Body of pancreas (tissue), 4 donors: ENCODE measurements around the gene DENND1C. TPM values are rescaled to one million over a fixed set of nuclear protein-coding genes. Genes with fewer than 3 reads are reported as not detected.

ENCODE experiments used
- ATAC-seq: fragments of 150-250 bp; one replicate; pipeline ENCODE4 v1.9.1; 2016
- DNase-seq, 4 donors: peaks; one replicate each; pipeline ENCODE4 v3.0.0-alpha.2; 2019
- H3K27ac ChIP-seq, 4 donors: fragments of 200-600 bp; sonication (generic); 1 replicate in 3 of 4; 2 replicates in 1 of 4; pipeline versions ENCODE4 v1.5.1 to v1.6.1; 2016 to 2019; ENCODE audit warnings: mild to moderate bottlenecking in 1 of 4, mixed read lengths in 1 of 4, moderate library complexity in 1 of 4
- H3K27me3 ChIP-seq, 2 donors: fragments of 200-600 bp; sonication (generic); one replicate each; pipeline ENCODE4 v1.6.0; 2016; ENCODE audit warnings: mild to moderate bottlenecking in 1 of 2
- H3K36me3 ChIP-seq, 2 donors: fragments of 200-600 bp; sonication (generic); replicated peaks in 1 of 2; 2 replicates each; pipeline ENCODE4 v1.5.1; 2016; ENCODE audit warnings: low read depth in 2 of 2; ENCODE audit not compliant: insufficient read depth in 1 of 2
- H3K4me1 ChIP-seq: fragments of 200-600 bp; sonication (generic); one replicate; pipeline ENCODE4 v1.6.0; 2016
- H3K4me3 ChIP-seq, 2 donors: fragments of 200-600 bp; sonication (generic); 1 replicate in 1 of 2; 2 replicates in 1 of 2; pipeline ENCODE4 v1.5.1; 2016 to 2019
- H3K9me3 ChIP-seq, 3 donors: fragments of 200-600 bp; sonication (generic); 1 replicate in 2 of 3; 2 replicates in 1 of 3; pipeline ENCODE4 v1.5.1; 2016
- POLR2A ChIP-seq, 3 donors: fragments of 450-650 bp; IDR thresholded peaks; one replicate each; pipeline ENCODE4 v1.6.1; 2016; ENCODE audit warnings: antibody characterized with exemption in 3 of 3, mild to moderate bottlenecking in 2 of 3
- WGBS, 2 donors: methylation state at CpG; one replicate each; pipeline ENCODE4 v1.1.5; 2017; 5-methylcytosine and 5-hydroxymethylcytosine counted together
- intact Hi-C: fragments of 100-400 bp; cut with DNase I; formaldehyde crosslinking; loops from one replicate; pipeline ENCODE4 v1.15.1; 2023
- total RNA-seq, 2 donors: library from RNA; depleted of rRNA; stranded (reverse); fragments of >200 nt; gene quantifications; one replicate each; pipeline ENCODE4 v1.1.0, GENCODE V29; 2016
- TF ChIP-seq, protein P1 (sequence below), 7 experiments: fragments of 450-650 bp in 4 of 7; fragments of 200-600 bp in 3 of 7; sonication (generic) in 3 of 7; IDR thresholded peaks; one replicate each; pipeline ENCODE4 v1.5.1; 2016 to 2019; ENCODE audit warnings: antibody characterized with exemption in 7 of 7

The DENND1C gene
- total RNA-seq, 2 donors from 2014 or later: 1.0 to 1.3 TPM

DNA sequence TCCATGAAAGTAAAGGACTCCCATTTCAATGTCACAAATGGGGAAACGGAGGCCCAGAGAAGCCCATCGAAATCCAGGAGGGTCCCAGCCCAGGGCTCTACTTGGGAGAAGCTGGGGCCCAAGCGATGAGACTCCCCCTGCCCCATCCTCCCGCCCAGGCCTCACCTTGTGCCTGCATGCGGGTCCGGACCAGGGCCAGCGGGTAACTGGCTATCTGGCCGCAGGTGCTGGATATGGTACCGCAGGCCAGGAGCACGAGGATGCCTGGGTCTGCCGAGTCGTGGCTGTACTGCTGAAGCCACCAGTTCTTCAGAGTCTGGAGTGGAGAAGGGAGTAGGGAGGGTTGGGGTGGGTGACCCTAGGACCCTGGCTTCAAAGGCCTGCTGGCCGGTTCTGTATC is 37.6 kb downstream of the DENND1C start:
- H3K4me1 ChIP-seq: no peaks in the 10 kb centered on the region
- H3K36me3 ChIP-seq: no peaks in the 10 kb centered on the region
- 95 to 100% methylated on average over 1 to 13 of the region's 13 CpGs for WGBS, 2 donors
- H3K9me3 ChIP-seq: no peaks in the 10 kb centered on the region
- H3K4me3 ChIP-seq: no peak overlapping the region
- no peak for ATAC-seq
- DNase-seq: no peak
- intact Hi-C loops: no loop called here
- no peak overlapping the region for H3K27ac ChIP-seq
- no peak for TF ChIP-seq POLR2A (IDR thresholded peaks at IDR 0.05)
- H3K27me3 ChIP-seq: no peaks in the 10 kb centered on the region

DNA sequence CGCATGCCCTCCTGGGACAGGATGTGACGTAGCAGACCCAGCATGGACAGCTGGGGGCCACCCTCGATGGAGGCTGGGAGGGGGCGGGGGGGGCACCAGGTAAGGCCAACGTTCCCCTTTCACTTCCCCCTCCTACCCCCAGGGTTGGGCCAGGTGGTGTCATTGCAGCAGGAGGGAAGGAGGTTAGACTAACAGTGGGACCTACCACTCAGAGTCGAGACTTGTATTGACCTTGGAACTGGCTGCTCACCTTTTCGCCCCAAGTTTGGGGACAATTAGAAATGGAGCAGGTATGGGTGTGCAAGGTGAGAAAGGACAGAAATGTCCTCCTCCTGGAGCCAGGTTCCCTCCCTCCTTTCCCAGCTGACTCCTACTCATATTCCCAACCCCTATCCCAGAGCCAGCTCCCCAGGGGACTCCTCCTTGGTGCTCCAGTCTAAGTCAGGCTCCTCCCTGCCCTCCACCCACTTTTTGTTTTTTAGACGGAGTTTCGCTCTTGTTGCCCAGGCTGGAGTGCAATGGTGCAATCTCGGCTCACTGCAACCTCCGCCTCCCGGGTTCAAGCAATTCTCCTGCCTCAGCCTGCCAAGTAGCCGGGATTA is 39.4 kb downstream of the DENND1C start:
- Histone ChIP-seq H3K27me3 (no peaks in the 10 kb centered on the region), H3K27ac (no peak overlapping the region), H3K9me3 (no peaks in the 10 kb centered on the region), H3K4me3 (no peak overlapping the region), H3K4me1 (no peaks in the 10 kb centered on the region), H3K36me3 (no peaks in the 10 kb centered on the region)
- no peak for DNase-seq
- ATAC-seq: no peak
- no peak for TF ChIP-seq POLR2A (IDR thresholded peaks at IDR 0.05)
- TF ChIP-seq, protein P1, sequence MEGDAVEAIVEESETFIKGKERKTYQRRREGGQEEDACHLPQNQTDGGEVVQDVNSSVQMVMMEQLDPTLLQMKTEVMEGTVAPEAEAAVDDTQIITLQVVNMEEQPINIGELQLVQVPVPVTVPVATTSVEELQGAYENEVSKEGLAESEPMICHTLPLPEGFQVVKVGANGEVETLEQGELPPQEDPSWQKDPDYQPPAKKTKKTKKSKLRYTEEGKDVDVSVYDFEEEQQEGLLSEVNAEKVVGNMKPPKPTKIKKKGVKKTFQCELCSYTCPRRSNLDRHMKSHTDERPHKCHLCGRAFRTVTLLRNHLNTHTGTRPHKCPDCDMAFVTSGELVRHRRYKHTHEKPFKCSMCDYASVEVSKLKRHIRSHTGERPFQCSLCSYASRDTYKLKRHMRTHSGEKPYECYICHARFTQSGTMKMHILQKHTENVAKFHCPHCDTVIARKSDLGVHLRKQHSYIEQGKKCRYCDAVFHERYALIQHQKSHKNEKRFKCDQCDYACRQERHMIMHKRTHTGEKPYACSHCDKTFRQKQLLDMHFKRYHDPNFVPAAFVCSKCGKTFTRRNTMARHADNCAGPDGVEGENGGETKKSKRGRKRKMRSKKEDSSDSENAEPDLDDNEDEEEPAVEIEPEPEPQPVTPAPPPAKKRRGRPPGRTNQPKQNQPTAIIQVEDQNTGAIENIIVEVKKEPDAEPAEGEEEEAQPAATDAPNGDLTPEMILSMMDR (IDR thresholded peaks at IDR 0.05): no peak
- 83 to 92% methylated on average over 6 to 13 of the region's 13 CpGs for WGBS, 2 donors
- intact Hi-C loops: no loop called here

DNA sequence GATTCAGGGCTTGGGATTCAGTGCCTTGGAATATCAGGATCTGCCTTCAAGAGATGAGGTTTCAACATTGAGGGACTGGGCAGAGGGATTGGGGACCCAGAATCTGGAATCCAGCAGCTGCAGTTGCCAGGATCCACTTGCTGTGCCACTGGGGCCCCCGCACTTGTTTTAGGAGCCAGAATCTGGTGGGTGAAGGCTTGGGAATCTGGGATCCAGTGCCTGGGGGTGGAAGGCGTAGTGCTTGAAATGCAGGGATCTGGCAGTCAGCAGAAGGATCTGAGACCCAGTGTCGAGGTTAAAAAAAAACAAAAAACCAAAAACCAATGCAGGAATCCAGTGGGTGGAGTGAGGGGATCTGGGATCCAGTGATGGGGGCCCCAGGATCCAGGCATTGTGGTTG is 40.7 kb downstream of the DENND1C start:
- Histone ChIP-seq H3K27me3 (no peaks in the 10 kb centered on the region), H3K4me1 (no peaks in the 10 kb centered on the region), H3K9me3 (no peaks in the 10 kb centered on the region), H3K27ac (no peak overlapping the region), H3K4me3 (no peak overlapping the region), H3K36me3 (no peaks in the 10 kb centered on the region)
- ATAC-seq (no peak), DNase-seq (no peak)
- intact Hi-C loops: no loop called here
- WGBS, 2 donors: 86 to 91% methylated on average over 3 of the region's 3 CpGs
- TF ChIP-seq, protein P1 (IDR thresholded peaks at IDR 0.05): no peak
- TF ChIP-seq POLR2A (IDR thresholded peaks at IDR 0.05): no peak

DNA sequence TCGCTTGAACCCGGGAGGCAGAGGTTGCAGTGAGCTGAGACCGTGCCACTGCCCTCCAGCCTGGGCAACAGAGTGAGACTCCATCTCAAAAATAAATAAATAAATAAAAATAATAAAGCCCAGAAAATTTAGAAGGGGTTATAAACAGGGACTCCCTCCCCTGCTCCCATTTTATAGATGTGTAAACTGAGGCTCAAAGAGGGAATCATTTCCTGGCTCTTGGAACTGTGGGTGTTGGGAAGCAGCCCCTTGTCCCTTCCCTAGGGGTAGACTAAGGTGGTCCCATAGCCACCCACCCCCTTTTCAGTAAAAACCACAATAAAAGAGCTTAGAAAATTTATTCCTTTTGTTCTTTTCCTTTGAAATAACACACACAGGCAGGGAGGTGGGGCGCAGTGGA is 41.8 kb downstream of the DENND1C start:
- Histone ChIP-seq H3K9me3 (no peaks in the 10 kb centered on the region), H3K4me1 (no peaks in the 10 kb centered on the region), H3K36me3 (no peaks in the 10 kb centered on the region), H3K4me3 (no peak overlapping the region), H3K27ac (no peak overlapping the region), H3K27me3 (no peaks in the 10 kb centered on the region)
- intact Hi-C loops: no loop called here
- WGBS, 2 donors: 90 to 94% methylated on average over 4 of the region's 4 CpGs
- ATAC-seq (no peak), DNase-seq (no peak)
- TF ChIP-seq POLR2A (IDR thresholded peaks at IDR 0.05): no peak
- TF ChIP-seq, protein P1 (IDR thresholded peaks at IDR 0.05): no peak

DNA sequence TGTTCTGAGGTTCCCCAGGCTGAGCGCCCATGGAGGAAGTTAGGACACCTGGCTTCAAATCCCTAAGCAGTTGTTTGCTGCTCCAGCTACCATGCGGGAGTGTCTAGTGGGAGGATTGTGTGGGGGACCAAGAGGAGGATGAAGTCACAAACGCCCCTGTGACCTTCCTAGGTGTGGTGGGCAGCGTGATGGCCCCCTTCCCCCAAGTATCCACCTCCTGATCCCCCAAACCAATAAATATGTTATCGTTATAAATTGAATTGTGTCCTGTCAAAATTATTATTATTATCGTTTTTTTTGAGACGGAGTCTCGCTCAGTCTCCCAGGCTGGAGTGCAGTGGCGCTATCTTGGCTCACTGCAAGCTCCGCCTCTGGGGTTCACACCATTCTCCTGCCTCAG is 47.9 kb downstream of the DENND1C start, which contains the start of gene SLC25A41:
Gene SLC25A41 (minus strand): TSS at position 101 of the 400 bp plus-strand sequence. CDS start 70 bp downstream, at position 31.
- intact Hi-C loops: no loop called here
- Histone ChIP-seq H3K27ac (no peak within 1 kb of the TSS), H3K4me1 (no peaks in the 10 kb centered on the region), H3K9me3 (no peaks in the 10 kb centered on the region), H3K36me3 (no peaks in the 10 kb centered on the region), H3K4me3 (no peak within 1 kb of the TSS), H3K27me3 (no peaks in the 10 kb centered on the region)
- no peak for DNase-seq
- no peak for ATAC-seq
- TF ChIP-seq, protein P1 (IDR thresholded peaks at IDR 0.05): no peak
- TF ChIP-seq POLR2A (IDR thresholded peaks at IDR 0.05): no peak
- WGBS, 2 donors: 88 to 91% methylated on average over 9 to 10 of the region's 10 CpGs
